BJ (cell line): ENCODE results near the gene PCYT1A. TPM values are rescaled to one million over a fixed set of nuclear protein-coding genes. Genes with fewer than 3 reads are reported as not detected.
A peak's percentile ranks its signal among the peaks of the same experiment; 100 is the strongest.
"Not testable (repeated sequence)": the region's sequence is repeated elsewhere in the genome, so short reads cannot be mapped to it uniquely, and the experiment has no call there.

Experiments used
- CTCF ChIA-PET: fragments of 350-600 bp; formaldehyde crosslinking; extraction: SDS; loops from one replicate; lab custom pipeline; 2021; ENCODE audit warnings: antibody characterized with exemption, inconsistent platforms; lab: Yijun Ruan, JAX
- POLR2A ChIA-PET: fragments of 300-600 bp; sonication (Branson Sonifier 250); formaldehyde crosslinking; extraction: SDS; loops from one replicate; lab custom pipeline; 2021; ENCODE audit warnings: antibody characterized with exemption; lab: Charles Lee
- DNase-seq: peaks from one replicate; pipeline ENCODE4 v3.0.0-alpha.2; 2011; ENCODE audit warnings: low read depth
- H3K27me3 ChIP-seq: 2 replicates; pipeline ENCODE4 v1.6.0; 2011; ENCODE audit warnings: low read length; ENCODE audit not compliant: control insufficient read depth, insufficient read depth
- H3K36me3 ChIP-seq: 2 replicates; pipeline ENCODE4 v1.5.1; 2011; ENCODE audit warnings: low read length; ENCODE audit not compliant: control insufficient read depth, insufficient read depth
- H3K4me3 ChIP-seq: 2 replicates; pipeline ENCODE4 v1.5.1; 2011; ENCODE audit warnings: low read depth, mild to moderate bottlenecking, control low read depth, low read length
- CTCF ChIP-seq: IDR thresholded peaks from 2 replicates; pipeline ENCODE4 v1.5.1; 2011; ENCODE audit warnings: low read depth, mild to moderate bottlenecking, control low read depth, inconsistent platforms, low read length, moderate library complexity; ENCODE audit not compliant: insufficient read depth
- polyA plus RNA-seq: library from polyadenylated mRNA; depleted of rRNA; stranded (reverse); fragments of >200 nt; gene quantifications from 2 replicates; pipeline ENCODE4 v1.2.3, GENCODE V29; 2011

PCYT1A gene
- polyA plus RNA-seq, 1 experiment: 75.0 TPM

DNA sequence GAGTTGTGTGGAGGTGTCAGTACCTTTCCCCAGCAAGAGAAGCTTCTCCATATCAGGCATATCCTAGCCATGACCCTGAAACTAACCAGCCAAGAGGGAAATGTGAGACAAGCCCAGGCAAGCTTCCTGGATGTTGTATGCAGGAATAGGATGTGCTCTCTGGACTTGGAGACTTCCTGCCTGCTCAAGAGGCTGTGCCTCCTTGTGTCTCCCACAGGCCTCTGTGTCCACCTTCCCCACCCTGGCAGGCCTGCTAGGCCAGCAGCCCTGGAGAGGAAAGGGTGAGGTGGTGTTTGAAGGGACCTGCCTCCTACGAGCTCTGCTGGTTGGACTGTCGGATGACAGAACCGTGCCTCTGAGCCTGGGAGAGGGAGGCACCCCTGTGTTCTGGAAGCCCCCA is 32.6 kb upstream of the PCYT1A start:
- no peaks in the 10 kb centered on the region for H3K27me3 ChIP-seq
- ChIA-PET CTCF (interaction anchor here (0.7 kb wide), 1 partner anchor 388 kb away, joined by 3 read pairs; no protein-coding TSS in a partner anchor), POLR2A (no interaction called here)
- no peak for DNase-seq
- no peak for TF ChIP-seq CTCF
- H3K4me3 ChIP-seq: no peak overlapping the region
- no peaks in the 10 kb centered on the region for H3K36me3 ChIP-seq

DNA sequence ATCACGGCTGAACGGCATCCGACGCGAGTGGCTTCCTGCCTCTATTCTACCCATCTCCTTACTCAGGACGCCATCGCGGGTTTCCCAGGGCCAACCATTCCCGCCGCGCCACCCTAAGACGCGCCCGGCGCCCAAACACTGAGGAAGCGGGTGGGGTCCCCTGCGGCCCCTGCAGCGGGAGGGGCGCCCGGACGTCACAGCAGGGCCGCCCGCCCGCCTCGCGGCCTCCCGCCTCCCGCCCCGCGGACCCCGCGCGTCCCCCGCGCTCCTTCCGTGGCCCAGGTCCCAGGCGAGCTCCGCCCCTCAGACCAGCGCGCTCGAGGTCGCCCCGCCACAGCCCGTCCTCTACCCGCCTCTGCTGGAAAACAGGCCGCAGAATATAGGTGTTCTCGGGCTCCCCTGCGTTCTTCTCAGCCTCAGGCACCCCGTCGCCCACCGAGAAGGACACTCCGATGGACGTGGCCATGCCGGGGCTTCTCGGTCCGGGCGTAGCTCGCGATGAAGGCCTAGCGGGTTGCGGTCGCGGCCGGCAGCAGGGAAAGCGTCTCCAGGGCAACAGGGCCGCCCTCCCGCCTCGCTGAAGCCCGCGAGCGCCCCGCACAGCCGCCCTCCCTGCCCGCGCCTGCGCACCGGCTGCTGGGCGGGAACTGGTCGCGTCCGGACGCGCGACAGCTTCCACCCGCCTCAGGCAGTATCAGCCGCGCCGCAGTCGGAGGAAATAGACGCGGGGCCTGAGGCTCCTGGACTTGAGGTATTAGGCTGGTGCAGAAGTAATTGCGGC is 30.4 kb upstream of the PCYT1A start, which contains the start of gene DYNLT2B:
Gene DYNLT2B, minus strand, starts transcription at position 554 of the 781 bp plus-strand sequence. Its CDS starts 88 bp downstream, at position 466.
- peak; percentile 59 for DNase-seq
- TF ChIP-seq CTCF: no peak
- Histone ChIP-seq H3K4me3 (peak within 1 kb of the TSS; percentile 89), H3K36me3 (no peaks in the 10 kb centered on the region), H3K27me3 (no peaks in the 10 kb centered on the region)
- ChIA-PET CTCF (interaction anchor here (0.6 kb wide), 2 partner anchors 169 to 206 kb away, joined by 3 read pairs; no protein-coding TSS in a partner anchor), POLR2A (no interaction called here)

- H3K36me3 ChIP-seq, DNase-seq, H3K27me3 ChIP-seq: not testable (repeated sequence)
- ChIA-PET POLR2A (interaction anchor here (0.5 kb wide), 1 partner anchor 12 kb away, joined by 22 read pairs; no protein-coding TSS in a partner anchor), CTCF (interaction anchor here (0.7 kb wide), 1 partner anchor 197 kb away, joined by 3 read pairs; no protein-coding TSS in a partner anchor)
- peak overlapping the region; percentile 89 for H3K4me3 ChIP-seq
Observed at GRCh38 chr3:196316799-196317686, 29.5 kb upstream of the PCYT1A start.

- CTCF ChIA-PET: no interaction called here
- Histone ChIP-seq H3K36me3 (no peaks in the 10 kb centered on the region), H3K4me3 (no peak overlapping the region), H3K27me3 (no peaks in the 10 kb centered on the region)
- no peak for DNase-seq
- TF ChIP-seq CTCF: no peak
- POLR2A ChIA-PET: no interaction called here
Observed at GRCh38 chr3:196315821-196316220, 28.3 kb upstream of the PCYT1A start.

DNA sequence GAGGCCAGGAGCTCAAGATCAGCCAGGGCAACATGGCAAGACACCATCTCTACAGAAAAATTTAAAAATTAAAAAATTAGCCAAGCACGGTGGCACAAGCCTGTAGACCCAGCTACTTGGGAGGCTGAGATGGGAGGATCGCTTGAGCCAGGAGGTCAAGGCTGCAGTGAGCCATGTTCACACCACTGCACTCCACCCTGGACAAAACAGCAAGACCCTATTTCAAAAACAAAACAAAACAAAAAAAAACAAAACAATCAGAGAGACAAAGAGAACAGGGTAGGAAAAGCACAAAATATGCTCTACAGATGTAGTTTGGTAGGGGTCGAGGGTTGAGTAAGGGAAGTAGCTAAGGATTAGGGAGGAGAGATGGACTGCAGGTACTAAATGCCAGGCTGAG is 27.1 kb upstream of the PCYT1A start:
- Histone ChIP-seq H3K27me3 (no peaks in the 10 kb centered on the region), H3K36me3 (no peaks in the 10 kb centered on the region), H3K4me3 (no peak overlapping the region)
- POLR2A ChIA-PET: no interaction called here
- TF ChIP-seq CTCF: no peak
- no peak for DNase-seq
- CTCF ChIA-PET: no interaction called here

DNA sequence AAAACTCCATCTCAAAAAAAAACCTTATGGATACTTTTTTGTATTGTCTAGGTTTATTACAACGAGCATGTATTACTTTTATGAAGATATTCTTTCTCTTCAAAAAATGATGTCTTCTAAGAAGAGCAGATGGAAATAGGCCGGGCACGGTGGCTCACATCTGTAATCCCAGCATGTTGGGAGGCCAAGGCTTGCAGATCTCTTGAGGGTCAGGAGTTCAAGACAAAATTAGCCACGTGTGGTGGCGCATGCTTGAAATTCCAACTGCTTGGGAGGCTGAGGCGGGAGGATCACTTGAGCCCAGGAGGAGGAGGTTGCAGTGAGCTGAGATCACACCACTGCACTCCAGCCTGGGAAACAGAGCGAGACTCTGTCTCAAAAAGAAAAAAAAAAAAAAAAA is 26.6 kb upstream of the PCYT1A start:
- H3K36me3 ChIP-seq, CTCF ChIA-PET, H3K4me3 ChIP-seq, DNase-seq, POLR2A ChIA-PET, H3K27me3 ChIP-seq: not testable (repeated sequence)

- H3K36me3 ChIP-seq, H3K27me3 ChIP-seq, POLR2A ChIA-PET, CTCF ChIA-PET, DNase-seq, H3K4me3 ChIP-seq: not testable (repeated sequence)
Observed at GRCh38 chr3:196302960-196303359, 15.4 kb upstream of the PCYT1A start.

- H3K27me3 ChIP-seq, H3K36me3 ChIP-seq, DNase-seq, POLR2A ChIA-PET, H3K4me3 ChIP-seq, CTCF ChIA-PET: not testable (repeated sequence)
Observed at GRCh38 chr3:196302551-196302950, 15.0 kb upstream of the PCYT1A start.
